Measurements from ENCODE around the gene MARVELD3.
"Not testable (repeated sequence)": the region's sequence is repeated elsewhere in the genome, so short reads cannot be mapped to it uniquely, and the experiment has no call there.

MARVELD3 gene, protein sequence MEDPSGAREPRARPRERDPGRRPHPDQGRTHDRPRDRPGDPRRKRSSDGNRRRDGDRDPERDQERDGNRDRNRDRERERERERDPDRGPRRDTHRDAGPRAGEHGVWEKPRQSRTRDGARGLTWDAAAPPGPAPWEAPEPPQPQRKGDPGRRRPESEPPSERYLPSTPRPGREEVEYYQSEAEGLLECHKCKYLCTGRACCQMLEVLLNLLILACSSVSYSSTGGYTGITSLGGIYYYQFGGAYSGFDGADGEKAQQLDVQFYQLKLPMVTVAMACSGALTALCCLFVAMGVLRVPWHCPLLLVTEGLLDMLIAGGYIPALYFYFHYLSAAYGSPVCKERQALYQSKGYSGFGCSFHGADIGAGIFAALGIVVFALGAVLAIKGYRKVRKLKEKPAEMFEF

DNA sequence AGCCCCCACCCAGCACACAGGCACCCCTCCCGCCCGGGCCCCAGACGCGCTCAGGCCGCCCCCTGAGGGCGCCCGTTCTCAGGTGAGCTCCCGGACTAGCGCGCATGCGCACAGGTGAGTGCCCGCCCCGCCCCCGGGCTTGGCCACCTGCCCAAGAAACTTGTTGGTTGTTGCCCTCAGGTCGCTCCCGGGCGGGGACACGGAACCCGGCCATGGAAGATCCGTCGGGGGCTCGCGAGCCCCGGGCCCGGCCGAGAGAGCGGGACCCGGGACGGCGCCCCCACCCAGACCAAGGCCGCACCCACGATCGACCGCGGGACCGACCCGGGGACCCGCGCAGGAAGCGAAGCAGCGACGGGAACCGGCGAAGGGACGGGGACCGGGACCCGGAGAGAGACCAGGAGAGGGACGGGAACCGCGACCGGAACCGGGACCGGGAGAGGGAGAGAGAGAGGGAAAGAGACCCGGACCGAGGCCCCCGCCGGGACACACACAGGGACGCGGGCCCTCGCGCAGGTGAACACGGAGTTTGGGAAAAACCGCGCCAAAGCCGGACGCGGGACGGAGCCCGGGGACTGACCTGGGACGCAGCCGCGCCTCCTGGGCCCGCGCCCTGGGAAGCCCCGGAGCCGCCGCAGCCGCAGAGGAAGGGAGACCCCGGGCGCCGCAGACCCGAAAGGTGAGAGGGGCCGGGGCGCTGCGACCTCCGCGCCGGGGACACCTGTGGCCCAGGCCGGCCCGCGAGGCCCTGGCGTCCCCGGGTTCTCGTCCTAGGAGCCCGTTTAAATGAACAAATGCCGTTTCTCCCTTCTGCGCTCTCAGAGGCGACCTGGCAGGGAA, at the start of gene MARVELD3:
Gene MARVELD3 (plus strand): TSS at position 167 of the 840 bp plus-strand sequence. CDS start 46 bp downstream, at position 213.
- DNase-seq (ENCODE audit: low read depth) = no peak

DNA sequence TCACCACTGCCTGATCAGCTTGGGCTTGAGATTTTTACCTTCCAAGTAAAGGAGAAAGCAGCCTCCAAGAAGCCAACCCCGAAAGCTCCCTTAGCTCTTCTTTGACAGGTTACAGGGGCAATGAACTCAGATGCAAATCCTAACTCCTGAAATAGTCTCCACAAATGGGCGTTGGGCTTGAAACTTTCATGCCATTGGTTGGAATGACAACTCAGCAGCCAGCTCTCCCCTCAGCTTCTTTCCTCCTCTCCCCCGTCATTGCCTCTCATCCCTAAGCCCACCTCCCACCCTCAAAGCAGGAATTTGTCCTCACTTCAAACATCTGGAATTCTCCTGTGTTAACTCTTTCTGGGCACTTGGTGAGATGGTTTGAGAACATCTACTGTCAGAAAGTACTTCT, 49.0 kb upstream of the MARVELD3 start, which contains the start of gene TAT:
Gene TAT (minus strand): TSS at position 122 of the 400 bp plus-strand sequence. CDS start 677 bp downstream, outside the sequence.
- no peak for DNase-seq (ENCODE audit: low read depth)

DNA sequence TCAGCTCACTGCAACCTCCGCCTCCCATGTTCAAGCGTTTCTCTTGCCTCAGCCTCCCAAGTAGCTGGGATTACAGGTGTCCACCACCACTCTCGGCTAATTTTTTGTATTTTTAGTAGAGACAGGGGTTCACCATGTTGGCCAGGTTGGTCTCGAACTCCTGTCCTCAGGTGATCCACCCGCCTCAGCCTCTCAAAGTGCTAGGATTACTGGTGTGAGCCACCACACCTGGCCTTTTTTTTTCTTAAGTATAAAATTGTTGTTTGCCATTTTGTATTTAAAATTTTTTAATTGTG, 43.5 kb upstream of the MARVELD3 start:
- DNase-seq (ENCODE audit: low read depth) = not testable (repeated sequence)

DNA sequence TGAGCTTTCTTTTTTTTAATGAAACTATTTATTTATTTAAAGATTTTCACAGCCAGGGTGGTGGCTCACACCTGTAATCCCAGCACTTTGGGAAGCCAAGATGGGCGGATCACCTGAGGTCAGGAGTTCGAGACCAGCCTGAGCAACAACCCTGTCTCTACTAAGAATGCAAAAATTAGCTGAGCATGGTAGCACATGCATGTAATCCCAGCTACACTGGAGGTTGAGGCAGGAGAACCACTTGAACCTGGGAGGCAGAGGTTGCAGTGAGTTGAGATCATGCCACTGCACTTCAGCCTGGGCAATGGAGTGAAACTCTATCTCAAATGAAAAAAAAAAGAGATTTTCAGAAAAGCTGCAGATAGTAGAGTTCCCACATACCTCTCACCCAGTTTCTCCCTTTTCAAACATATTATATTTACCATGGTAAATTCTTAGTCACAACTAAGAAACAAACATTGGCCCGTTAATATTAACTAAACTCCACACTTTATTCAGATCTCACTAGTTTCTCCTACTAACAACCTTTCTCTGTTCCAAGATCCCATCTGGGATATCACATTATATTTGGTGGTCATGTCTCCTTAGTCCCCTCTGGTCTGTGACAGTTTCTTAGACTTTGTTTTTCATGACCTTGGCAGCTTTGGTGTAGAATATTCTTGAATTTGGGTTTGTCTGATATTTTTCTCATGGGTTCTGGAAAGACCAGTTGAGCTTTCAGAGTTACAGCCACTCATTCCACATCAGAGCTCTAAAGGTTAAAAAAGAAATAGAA, 41.3 kb upstream of the MARVELD3 start:
- DNase-seq (ENCODE audit: low read depth) = no peak

DNA sequence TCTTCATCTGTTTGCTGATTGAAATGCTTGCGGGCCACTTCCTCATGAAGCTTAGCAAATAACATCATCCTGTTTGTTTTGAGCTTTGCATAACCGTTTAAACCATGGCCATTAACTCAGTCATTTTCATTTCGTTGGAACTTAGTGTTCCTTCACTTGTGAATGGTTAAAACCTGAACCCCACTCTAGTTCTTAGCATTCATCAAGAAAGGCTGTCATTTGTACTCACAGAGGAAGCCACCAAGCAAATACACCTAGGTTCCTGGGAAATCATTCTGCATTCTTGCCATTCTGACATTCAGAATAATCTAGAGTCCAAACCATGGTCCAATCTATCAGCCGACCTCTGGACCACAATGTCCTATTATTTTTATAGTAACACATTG, 40.7 kb upstream of the MARVELD3 start:
- DNase-seq (ENCODE audit: low read depth) = no peak

DNA sequence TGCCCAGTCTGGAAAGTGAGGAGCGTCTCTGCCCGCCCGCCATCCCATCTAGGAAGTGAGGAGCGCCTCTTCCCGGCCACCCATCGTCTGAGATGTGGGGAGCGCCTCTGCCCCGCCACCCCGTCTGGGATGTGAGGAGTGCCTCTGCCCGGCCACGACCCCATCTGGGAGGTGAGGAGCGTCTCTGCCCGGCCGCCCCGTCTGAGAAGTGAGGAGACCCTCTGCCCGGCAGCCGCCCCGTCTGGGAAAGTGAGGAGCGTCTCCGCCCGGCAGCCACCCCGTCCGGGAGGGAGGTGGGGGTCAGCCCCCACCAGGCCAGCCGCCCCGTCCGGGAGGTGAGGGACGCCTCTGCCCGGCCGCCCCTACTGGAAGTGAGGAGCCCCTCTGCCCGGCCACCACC, 36.6 kb upstream of the MARVELD3 start:
- not testable (repeated sequence) for DNase-seq (ENCODE audit: low read depth)

DNA sequence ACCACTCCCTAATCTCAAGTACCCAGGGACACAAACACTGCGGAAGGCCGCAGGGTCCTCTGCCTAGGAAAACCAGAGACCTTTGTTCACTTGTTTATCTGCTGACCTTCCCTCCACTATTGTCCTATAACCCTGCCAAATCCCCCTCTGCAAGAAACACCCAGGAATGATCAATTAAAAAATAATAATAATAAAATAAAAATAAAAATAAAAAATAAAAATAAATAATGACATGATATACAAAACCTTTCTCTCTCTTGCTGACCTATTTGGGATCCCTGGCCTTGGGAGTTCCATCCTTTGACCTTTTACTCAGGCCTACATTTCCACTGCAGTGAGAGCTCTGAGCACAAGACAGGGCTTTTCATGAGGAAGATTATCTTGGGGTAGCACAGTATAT, 35.9 kb upstream of the MARVELD3 start:
- not testable (repeated sequence) for DNase-seq (ENCODE audit: low read depth)

DNA sequence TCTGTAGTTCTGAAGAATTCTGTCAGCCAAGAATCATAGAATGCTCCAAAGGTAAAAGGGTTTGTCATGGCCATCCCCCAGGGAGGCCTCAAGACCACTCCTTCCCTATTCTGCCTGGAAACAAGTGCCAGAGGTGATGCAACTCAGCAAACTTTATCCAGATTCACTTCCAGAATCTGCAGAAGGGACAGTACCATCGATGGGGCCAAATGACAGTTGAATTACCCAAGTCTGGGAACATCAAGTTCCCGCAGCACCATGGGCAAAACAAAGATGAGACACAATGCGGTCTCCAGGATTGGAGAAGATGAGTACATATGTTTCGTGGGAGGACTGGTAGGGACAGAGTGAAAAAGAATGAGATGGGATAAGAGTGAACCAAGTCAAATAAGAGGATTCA, 35.4 kb upstream of the MARVELD3 start:
- DNase-seq (ENCODE audit: low read depth) = no peak

DNA sequence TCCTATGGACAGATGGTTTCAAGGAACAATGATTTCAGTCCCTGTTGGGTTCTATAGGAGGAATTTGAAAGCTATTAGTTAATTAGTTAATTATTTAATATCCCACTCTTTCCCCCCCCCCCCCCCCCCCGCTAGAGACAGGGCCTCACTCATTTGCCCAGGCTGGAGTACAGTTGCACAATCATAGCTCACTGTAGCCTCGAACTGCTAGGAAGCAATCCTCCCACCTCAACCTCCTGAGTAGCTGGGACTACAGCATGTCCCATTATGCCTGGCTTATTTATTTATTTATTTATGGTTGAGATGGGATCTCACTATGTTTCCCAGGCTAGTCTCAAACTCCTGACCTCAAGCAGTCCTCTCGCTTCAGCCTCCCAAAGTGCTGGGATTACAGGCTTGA, 34.1 kb upstream of the MARVELD3 start:
- DNase-seq (ENCODE audit: low read depth) = no peak

DNA sequence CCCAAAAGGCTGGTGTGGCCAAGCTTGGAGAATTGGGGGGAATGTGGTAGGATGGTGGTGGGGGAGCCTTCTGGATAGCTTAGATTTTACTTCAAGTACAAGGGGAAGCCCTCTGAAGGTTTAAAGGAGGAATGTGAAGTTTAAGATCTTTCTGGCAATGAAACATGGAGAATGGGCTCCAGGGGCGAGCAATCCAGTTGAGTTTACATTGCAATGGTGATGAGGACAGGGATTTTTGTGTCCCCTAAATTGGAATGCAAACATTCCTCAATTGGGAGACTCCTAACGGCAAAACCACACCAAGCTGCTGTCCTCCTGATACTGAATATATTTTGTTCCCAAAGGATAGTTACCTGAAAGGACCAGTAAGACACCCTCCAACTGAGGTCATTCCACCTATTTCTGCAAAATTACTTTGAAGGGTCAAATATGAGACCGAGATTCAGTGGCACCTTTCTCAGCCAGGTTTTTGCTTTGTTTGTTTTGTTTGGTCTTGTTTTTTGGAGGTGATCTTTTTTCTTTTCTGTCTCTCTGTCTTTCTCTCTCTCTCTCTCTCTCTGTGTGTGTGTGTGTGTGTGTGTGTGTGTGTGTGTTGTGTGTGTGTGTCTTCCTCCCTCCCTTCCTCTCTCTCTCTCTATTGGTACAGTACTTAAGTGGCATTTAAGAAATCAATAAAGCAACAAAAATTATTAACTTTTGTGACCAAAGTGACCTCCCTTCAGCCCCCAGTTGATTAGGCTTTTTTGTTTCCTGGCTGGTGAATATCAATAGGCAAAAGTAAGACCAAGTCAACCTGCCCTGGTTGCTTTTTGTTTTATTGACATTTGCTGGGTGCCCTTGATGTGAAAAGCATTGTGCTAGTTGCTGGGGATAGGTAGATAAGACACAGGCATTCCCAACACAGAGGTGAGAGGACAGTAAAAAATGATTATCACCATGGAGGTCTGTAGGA, 32.7 kb upstream of the MARVELD3 start:
- no peak for DNase-seq (ENCODE audit: low read depth)

DNA sequence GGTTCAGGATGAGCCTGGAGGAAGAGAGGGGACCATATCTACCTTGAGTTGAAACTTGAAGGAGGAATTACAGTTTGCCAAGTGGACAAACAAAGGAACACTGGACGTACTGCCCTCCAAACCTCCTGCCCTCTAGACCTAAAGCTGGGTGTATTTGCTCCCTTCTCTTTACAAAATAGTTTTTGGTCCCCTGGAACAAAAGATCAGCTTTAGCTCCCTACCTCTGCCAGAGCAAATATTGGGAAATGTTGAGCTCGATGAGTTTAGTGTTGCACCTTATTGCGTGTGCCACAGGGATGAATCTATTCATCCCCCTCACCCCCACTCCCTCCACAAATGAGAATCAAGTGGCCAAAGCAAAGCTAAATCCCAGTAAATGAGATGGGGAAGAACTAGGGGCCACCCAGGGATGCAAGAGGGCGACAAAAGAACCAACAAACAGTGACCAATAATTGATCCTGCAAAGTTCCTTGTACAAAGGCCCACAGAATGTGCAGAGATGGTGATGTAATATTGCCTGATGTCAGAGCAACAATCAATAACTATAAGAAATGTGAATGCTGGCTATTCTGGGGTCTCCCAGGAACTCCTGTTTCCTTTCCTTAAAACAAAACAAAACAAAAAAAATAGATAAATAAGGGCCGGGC, 31.9 kb upstream of the MARVELD3 start:
- DNase-seq (ENCODE audit: low read depth) = no peak

DNA sequence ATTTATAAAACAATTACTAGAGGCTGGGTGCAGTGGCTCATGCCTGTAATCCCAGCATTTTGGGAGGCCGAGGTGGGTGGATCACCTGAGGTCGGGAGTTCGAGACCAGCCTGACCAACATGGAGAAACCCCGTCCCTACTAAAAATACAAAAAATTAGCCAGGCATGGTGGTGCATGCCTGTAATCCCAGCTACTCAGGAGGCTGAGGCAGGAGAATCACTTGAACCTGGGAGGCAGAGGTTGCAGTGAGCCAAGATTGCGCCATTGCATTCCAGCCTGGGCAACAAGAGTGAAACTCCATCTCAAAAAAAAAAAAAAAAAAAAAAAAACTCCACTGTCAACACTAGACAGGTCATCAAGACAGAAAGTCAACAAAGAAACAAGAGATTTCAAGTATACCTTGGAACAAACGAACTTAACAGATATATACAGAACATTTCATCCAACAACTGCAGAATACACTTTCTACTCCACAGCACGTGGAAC, 30.6 kb upstream of the MARVELD3 start:
- not testable (repeated sequence) for DNase-seq (ENCODE audit: low read depth)

DNA sequence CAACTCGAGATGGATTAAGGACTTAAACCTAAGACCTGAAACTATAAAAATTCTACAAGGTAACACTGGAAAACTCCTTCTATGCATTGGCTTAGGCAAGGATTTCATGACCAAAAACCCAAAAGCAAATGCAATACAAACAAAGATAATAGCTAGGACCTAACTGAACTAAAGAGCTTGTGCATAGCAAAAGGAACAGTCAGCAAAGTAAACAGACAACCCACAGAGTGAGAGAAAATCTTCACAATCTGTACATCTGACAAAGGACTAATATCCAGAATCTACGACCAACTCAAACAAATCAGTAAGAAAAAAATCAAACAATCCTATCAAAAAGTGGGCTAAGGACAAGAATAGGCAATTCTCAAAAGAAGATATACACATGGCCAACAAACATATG, 27.6 kb upstream of the MARVELD3 start:
- DNase-seq (ENCODE audit: low read depth) = not testable (repeated sequence)

DNA sequence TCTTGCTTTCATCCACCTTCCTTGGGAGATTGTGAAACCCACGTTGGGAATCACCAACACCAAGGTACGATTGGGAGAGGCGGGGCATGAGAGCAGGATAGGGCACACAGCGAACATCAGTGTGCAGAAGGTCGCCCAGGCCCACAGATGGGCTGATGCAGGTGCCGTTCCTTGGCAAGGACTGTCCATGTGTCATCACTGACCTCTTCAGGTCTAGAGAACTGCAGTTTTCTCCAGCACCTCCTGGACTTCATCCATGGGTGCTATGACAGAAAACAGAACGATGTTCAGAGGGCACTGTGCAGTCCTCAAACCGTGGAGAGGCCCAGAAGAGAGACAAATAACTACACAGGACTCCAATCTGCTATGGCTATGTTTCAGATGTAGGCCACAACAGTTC, 25.2 kb upstream of the MARVELD3 start:
- no peak for DNase-seq (ENCODE audit: low read depth)

DNA sequence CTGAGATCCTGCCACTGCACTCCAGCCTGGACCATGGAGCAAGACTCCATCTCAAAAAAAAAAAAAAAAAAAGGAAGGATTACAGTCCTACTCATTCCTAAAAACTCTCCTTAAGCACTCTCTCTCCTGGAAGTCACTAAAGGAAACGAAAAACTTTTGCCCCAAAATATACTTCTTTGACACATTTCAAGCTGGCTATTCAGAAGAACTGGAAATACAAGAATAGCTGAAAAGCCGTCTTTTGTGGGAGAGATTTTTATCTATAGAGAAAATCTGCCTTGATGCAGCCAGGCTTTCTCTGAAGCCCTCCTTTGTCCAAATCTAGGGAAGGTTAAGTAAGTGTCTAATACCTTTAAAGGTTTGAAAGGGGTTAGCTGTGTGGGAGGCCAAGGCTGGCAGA, 16.9 kb upstream of the MARVELD3 start:
- DNase-seq (ENCODE audit: low read depth) = no peak

DNA sequence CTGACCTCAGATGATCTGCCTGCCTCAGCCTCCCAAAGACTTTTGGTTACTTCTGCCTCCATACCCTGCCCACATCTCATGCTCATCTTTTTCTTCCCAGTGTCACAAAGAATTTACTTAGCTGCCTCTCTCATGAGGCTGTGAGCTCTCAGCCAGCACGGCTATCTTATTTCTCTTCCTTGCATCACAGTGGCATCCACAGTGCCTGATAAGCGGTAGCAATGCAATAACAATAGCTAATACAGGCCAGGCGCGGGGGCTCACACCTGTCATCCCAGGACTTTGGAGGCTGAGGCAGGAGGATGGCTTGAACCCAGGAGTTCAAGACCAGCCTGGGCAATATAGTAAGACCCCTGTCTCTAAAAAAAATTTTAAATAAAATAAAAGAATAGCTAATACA, 15.5 kb upstream of the MARVELD3 start:
- DNase-seq (ENCODE audit: low read depth) = no peak

DNA sequence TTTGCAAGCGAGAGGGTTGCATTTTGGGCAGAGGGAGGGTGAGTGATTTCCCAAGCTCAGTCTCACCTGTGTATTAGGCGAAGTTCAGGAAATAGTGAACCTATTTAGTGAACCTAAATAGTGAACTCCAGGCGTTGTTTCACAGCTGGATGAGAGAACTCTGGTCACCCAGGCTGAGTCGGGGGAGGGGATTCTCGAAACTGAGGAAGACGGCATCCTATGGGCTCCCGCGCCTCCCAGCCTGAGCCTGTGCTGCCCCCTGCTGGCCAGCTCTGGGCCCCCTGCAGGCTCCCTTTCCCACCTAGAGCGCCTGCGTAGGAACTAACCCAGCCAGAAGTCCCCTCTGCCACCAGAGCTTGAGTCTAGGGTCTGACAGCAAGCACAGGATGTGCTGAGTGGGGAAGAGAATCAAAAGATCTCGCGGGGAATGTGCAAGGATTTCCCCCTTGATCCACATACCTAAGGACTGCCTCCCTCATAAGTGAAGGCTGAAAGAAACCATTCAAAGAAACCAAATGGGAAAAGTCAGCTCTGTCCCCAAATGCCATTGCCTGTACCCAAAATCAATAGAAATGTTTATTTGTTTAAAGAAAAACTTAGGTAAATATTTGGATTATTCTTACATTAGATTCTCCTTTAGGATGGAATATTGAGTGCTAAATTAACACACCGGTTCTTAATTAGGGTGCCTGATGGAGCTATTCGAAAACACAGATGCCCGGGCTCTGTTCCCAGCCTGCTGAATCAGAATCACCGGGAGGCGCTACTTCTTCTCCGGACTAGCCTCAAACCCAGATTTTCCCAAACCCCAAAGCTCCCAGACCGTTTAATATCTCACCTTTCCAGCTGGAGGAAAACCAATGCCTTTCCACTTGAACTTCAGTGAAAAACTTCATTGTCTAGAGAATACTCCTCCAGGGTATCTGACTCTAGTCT, 14.8 kb upstream of the MARVELD3 start:
- DNase-seq (ENCODE audit: low read depth) = peak; percentile 67

DNA sequence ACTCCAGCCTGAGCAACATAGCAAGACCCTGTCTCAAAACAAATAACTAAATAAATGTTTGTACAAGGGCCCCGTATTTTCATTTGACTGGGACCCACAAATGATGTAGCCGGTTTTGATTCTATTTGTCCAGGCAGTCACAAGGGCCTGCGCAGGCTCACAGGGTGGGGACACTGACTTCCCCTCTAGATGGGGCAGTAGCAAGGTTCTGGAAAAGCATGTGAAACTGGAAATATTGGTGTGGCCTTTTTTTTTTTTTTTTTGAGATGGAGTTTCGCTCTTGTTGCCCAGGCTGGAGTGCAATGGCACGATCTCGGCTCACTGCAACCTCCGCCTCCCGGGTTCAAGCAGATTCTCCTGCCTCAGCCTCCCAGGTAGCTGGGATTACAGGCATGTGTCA, 11.0 kb upstream of the MARVELD3 start:
- DNase-seq (ENCODE audit: low read depth) = not testable (repeated sequence)

DNA sequence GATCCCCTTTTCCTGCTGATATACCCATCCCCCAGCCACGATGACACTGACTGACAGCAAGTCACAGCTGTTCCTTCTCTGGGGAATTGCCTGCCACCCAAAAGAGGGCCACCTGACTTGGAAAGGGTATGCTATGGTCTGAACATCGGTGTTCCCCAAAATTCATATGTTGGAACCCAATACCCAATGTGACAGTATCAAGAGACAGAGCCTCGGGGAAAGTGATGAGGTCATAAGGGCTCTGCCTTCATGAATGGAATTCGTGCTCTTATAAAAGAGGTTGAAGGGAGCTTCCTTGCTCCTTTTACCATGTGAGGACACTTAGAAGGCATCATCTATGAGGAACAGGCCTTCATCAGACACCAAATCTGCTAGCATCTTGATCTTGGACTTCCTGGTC, 7.6 kb upstream of the MARVELD3 start:
- DNase-seq (ENCODE audit: low read depth) = no peak

DNA sequence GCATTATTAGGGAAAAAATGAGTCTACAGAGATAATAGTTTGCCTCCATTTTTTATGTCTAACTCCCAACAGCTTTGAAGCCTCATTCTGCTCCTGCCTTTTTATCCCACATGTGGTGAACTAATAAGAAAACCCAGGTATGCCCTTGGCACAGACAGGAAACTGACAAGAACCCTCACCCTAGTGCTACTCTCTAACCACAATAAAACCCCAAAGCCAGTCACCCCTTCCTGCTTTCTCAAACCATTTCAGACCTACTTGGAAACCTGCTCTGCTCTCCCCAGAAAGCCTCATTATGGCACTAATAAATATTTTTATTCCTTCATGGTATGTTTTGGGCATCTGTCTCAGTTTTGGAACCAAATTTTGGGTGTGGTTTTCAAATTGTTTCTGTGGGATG, 3.9 kb upstream of the MARVELD3 start:
- DNase-seq (ENCODE audit: low read depth) = no peak

Data from stimulated activated CD8-positive, alpha-beta memory T cell treated with anti-CD3 and anti-CD28 coated beads, Interleukin-12 subunit alpha, Interleukin-12 subunit beta, amount 100 ng/mL, for 1 hour (primary cell).